ENCODE measurements around the gene ANKRD36. TPM values are rescaled to one million over a fixed set of nuclear protein-coding genes. Genes with fewer than 3 reads are reported as not detected.

Gene ANKRD36
- total and polyA plus RNA-seq, 2 of the 13 experiments (the other 11 are each of a cell fraction or from before 2014, with no cell fraction given): 6.4 to 27.3 TPM

- TF ChIP-seq GMEB1 (CRISPR knock-in tag; IDR thresholded peaks at IDR 0.05; ENCODE audit: borderline replicate concordance) (peak; percentile 64; the same call in 1 of the 2 replicates), ARID5B (CRISPR knock-in tag; IDR thresholded peaks at IDR 0.05) (peak; percentile 66), ZNF616 (CRISPR knock-in tag; IDR thresholded peaks at IDR 0.05; ENCODE audit: low read depth) (0 out of 2 replicates have a peak, but pooled peaks have one; percentile 37), KLF12 (CRISPR knock-in tag; IDR thresholded peaks at IDR 0.05; ENCODE audit: borderline replicate concordance) (peak; percentile 85), ZNF609 (CRISPR knock-in tag; IDR thresholded peaks at IDR 0.05; ENCODE audit: borderline replicate concordance) (peak; percentile 54), GATAD1 (CRISPR knock-in tag; IDR thresholded peaks at IDR 0.05) (peak; percentile 69), ZNF124 (CRISPR knock-in tag; IDR thresholded peaks at IDR 0.05) (peak; percentile 35; the same call in 1 of the 2 replicates), ATF4 (CRISPR knock-in tag; IDR thresholded peaks at IDR 0.05) (0 out of 4 replicates have a peak, but pooled peaks of 1 of the 2 experiments have one; percentile 22), JUN (CRISPR knock-in tag; IDR thresholded peaks at IDR 0.05) (peak; percentile 37; the same call in 1 of the 2 replicates), ZNF761 (CRISPR knock-in tag; conservative IDR thresholded peaks at IDR 0.05) (peak; percentile 93), MEIS1 (CRISPR knock-in tag; IDR thresholded peaks at IDR 0.05; ENCODE audit: borderline replicate concordance) (peak; percentile 61; the same call in 1 of the 2 replicates), MTA1 (CRISPR knock-in tag; IDR thresholded peaks at IDR 0.05; ENCODE audit: borderline replicate concordance) (0 out of 2 replicates have a peak, but pooled peaks have one; percentile 48), NR2C2 (CRISPR knock-in tag; IDR thresholded peaks at IDR 0.05; ENCODE audit: borderline replicate concordance) (peak; percentile 48), ZNF775 (CRISPR knock-in tag; IDR thresholded peaks at IDR 0.05; ENCODE audit: borderline replicate concordance) (peak; percentile 71; the same call in 1 of the 2 replicates), BCL6 (CRISPR knock-in tag; IDR thresholded peaks at IDR 0.05) (peak; percentile 31; the same call in 1 of the 2 replicates), ZNF670 (CRISPR knock-in tag; IDR thresholded peaks at IDR 0.05; ENCODE audit: borderline replicate concordance) (peak; percentile 91)
Measured at GRCh38 chr2:97113050-97113881, at the start of gene ANKRD36 (continued).

Data from HepG2 (cell line).